OCI-LY1 (cell line): Measurements from ENCODE around the gene GALNT18.

Experiments used
- H2AFZ ChIP-seq: fragments of 200-600 bp; sonication (generic), shearing (Covaris generic); 2 replicates; pipeline ENCODE4 v1.6.0; 2014; ENCODE audit warnings: antibody characterized with exemption, mild to moderate bottlenecking, low read length
- H3F3A ChIP-seq: fragments of 200-600 bp; sonication (generic), shearing (Covaris generic); 2 replicates; pipeline ENCODE4 v1.6.0; 2014; ENCODE audit warnings: mild to moderate bottlenecking, antibody characterized with exemption, low read length, moderate library complexity; ENCODE audit not compliant: insufficient read depth
- H3K27ac ChIP-seq: fragments of 200-600 bp; sonication (generic); 2 replicates; pipeline ENCODE4 v1.5.1; 2014; ENCODE audit warnings: low read length, mixed run types, mild to moderate bottlenecking, low read depth; ENCODE audit not compliant: poor library complexity, severe bottlenecking
- H3K27me3 ChIP-seq: fragments of 200-600 bp; sonication (generic); 2 replicates; pipeline ENCODE4 v1.6.0; 2014; ENCODE audit warnings: antibody characterized with exemption, mild to moderate bottlenecking, low read length, moderate library complexity; ENCODE audit not compliant: insufficient read depth
- H3K36me3 ChIP-seq: fragments of 200-600 bp; sonication (generic); 2 replicates; pipeline ENCODE4 v1.6.1; 2014; ENCODE audit warnings: mild to moderate bottlenecking, antibody characterized with exemption, low read length, moderate library complexity, mixed read lengths; ENCODE audit not compliant: insufficient read depth
- H3K4me1 ChIP-seq: fragments of 200-600 bp; sonication (generic); 2 replicates; pipeline ENCODE4 v1.5.1; 2014; ENCODE audit warnings: mild to moderate bottlenecking, low read length, moderate library complexity; ENCODE audit not compliant: insufficient read depth, severe bottlenecking
- H3K4me2 ChIP-seq: fragments of 200-600 bp; sonication (generic), shearing (Covaris generic); 2 replicates; pipeline ENCODE4 v1.6.1; 2014; ENCODE audit warnings: low read length
- H3K4me3 ChIP-seq: fragments of 200-600 bp; sonication (generic); 2 replicates; pipeline ENCODE4 v1.5.1; 2014; ENCODE audit warnings: low read length, low read depth, mild to moderate bottlenecking, mixed read lengths; ENCODE audit not compliant: poor library complexity, severe bottlenecking
- H3K79me2 ChIP-seq: fragments of 200-600 bp; shearing (Covaris generic); 2 replicates; pipeline ENCODE4 v1.6.1; 2016; ENCODE audit warnings: mixed run types, low read length, mixed read lengths; ENCODE audit not compliant: insufficient read depth
- H3K9ac ChIP-seq: fragments of 200-600 bp; sonication (generic), shearing (Covaris generic); 2 replicates; pipeline ENCODE4 v1.6.1; 2014; ENCODE audit warnings: mild to moderate bottlenecking, low read length, mixed read lengths
- H3K9me2 ChIP-seq: fragments of 200-600 bp; sonication (generic), shearing (Covaris generic); 2 replicates; pipeline ENCODE4 v1.6.1; 2014; ENCODE audit warnings: low read depth, mild to moderate bottlenecking, low read length, mixed read lengths
- H3K9me3 ChIP-seq: fragments of 200-600 bp; shearing (Covaris generic); 2 replicates; pipeline ENCODE4 v1.6.1; 2014; ENCODE audit warnings: low read length, mixed read lengths
- H4K20me1 ChIP-seq: fragments of 200-600 bp; sonication (generic), shearing (Covaris generic); 2 replicates; pipeline ENCODE4 v1.6.0; 2016; ENCODE audit warnings: mild to moderate bottlenecking, low read length; ENCODE audit not compliant: insufficient read depth
- CTCF ChIP-seq: fragments of 200-600 bp; sonication (generic), shearing (Covaris generic); IDR thresholded peaks from 2 replicates; pipeline ENCODE4 v1.5.1; 2017; ENCODE audit warnings: mild to moderate bottlenecking, antibody characterized with exemption, low read length, moderate library complexity, mixed read lengths
- EZH2 ChIP-seq: fragments of 200-600 bp; sonication (generic), shearing (Covaris generic); IDR thresholded peaks from 2 replicates; pipeline ENCODE4 v1.8.0; 2017; ENCODE audit warnings: borderline replicate concordance, mixed run types, mild to moderate bottlenecking, antibody characterized with exemption, low read length, moderate library complexity, mixed read lengths

GALNT18 gene

GRCh38 chr11:11366793-11367192 lies 255.0 kb downstream of the GALNT18 start:
- no peaks in the 10 kb centered on the region for H3K79me2 ChIP-seq
- H3K27ac ChIP-seq: no peak overlapping the region
- no peak overlapping the region for H2AFZ ChIP-seq
- H3K9me2 ChIP-seq: no peaks in the 10 kb centered on the region
- no peak overlapping the region for H3K4me2 ChIP-seq
- TF ChIP-seq EZH2 (no peak), CTCF (no peak)
- no peak overlapping the region for H3K4me3 ChIP-seq
- no peaks in the 10 kb centered on the region for H3K4me1 ChIP-seq
- H3K27me3 ChIP-seq: no peaks in the 10 kb centered on the region
- H4K20me1 ChIP-seq: no peaks in the 10 kb centered on the region
- H3K9ac ChIP-seq: no peak overlapping the region
- no peaks in the 10 kb centered on the region for H3K36me3 ChIP-seq
- H3K9me3 ChIP-seq: no peaks in the 10 kb centered on the region
- no peaks in the 10 kb centered on the region for H3F3A ChIP-seq

- Histone ChIP-seq H3K9ac (no peak overlapping the region), H3K9me2 (no peaks in the 10 kb centered on the region)
- TF ChIP-seq CTCF: no peak
- no peak for TF ChIP-seq EZH2
Observed at GRCh38 chr11:11363674-11364073, 258.1 kb downstream of the GALNT18 start.

GRCh38 chr11:11359611-11360010 lies 262.2 kb downstream of the GALNT18 start:
- no peak overlapping the region for H3K27ac ChIP-seq
- H3K36me3 ChIP-seq: no peaks in the 10 kb centered on the region
- H3K9me2 ChIP-seq: no peaks in the 10 kb centered on the region
- no peaks in the 10 kb centered on the region for H4K20me1 ChIP-seq
- H3K4me2 ChIP-seq: no peak overlapping the region
- H3K4me1 ChIP-seq: no peaks in the 10 kb centered on the region
- H3K27me3 ChIP-seq: no peaks in the 10 kb centered on the region
- no peak overlapping the region for H3K9ac ChIP-seq
- no peaks in the 10 kb centered on the region for H3K79me2 ChIP-seq
- no peak overlapping the region for H2AFZ ChIP-seq
- no peak overlapping the region for H3K4me3 ChIP-seq
- H3F3A ChIP-seq: no peaks in the 10 kb centered on the region
- TF ChIP-seq EZH2: no peak
- no peak for TF ChIP-seq CTCF
- H3K9me3 ChIP-seq: no peaks in the 10 kb centered on the region

More at GRCh38 chr11:11363674-11364073, 258.1 kb downstream of the GALNT18 start:
- Histone ChIP-seq H3K79me2 (no peaks in the 10 kb centered on the region), H3K4me3 (no peak overlapping the region), H3K36me3 (no peaks in the 10 kb centered on the region), H2AFZ (no peak overlapping the region), H3K4me1 (no peaks in the 10 kb centered on the region), H3K27me3 (no peaks in the 10 kb centered on the region), H3K4me2 (no peak overlapping the region), H3K9me3 (no peaks in the 10 kb centered on the region), H3F3A (no peaks in the 10 kb centered on the region), H4K20me1 (no peaks in the 10 kb centered on the region), H3K27ac (no peak overlapping the region)
